A204.1 (cell line): ENCODE measurements around the gene AS3MT.
"Not testable (repeated sequence)": the region's sequence is repeated elsewhere in the genome, so short reads cannot be mapped to it uniquely, and the experiment has no call there.

Source experiments
- FAIRE-seq: peaks from 2 replicates; lab custom pipeline; 2012; peaks lifted over from hg19 to GRCh38; lab: Jason Lieb, UNC

The AS3MT gene

GRCh38 chr10:102869258-102870198, at the start of gene AS3MT:
AS3MT (plus strand) TSS chr10:102869470; CDS start chr10:102869593, 123 bp downstream.
- FAIRE-seq = no peak

- FAIRE-seq = not testable (repeated sequence)
Measured at GRCh38 chr10:102820008-102820407, 49.3 kb upstream of the AS3MT start.

- no peak for FAIRE-seq
Measured at GRCh38 chr10:102822222-102822621, 47.0 kb upstream of the AS3MT start.

- no peak for FAIRE-seq
Measured at GRCh38 chr10:102824664-102825063, 44.6 kb upstream of the AS3MT start.

DNA sequence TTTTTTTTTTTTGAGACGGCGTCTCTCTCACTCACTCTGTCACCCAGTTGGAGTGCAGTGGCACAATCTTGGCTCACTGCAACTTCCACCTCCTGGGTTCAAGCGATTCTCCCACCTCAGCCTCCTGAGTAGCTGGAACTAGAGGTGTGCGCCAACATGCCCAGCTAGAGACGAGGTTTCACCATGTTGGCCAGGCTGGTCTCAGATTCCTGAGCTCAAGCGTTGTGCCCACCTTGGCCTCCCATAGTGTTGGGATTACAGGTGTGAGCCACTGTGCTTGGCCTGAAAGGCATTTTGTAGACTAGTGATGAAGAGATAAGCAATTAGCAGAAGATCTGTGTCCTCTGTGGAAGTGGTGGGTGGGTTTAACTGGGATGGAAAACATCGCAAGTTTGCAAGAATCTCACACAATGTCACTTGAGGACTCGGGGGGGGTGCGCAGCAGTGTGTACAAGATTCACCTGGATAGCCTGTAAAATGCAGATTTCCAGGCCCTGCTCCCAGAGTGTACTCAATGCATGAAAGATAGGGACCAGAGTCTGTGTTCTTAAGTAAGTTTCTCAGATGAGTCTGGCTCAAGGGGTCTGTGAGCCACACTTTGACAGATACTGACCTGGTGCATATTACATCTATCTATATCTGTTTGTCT, 43.0 kb upstream of the AS3MT start:
- no peak for FAIRE-seq

DNA sequence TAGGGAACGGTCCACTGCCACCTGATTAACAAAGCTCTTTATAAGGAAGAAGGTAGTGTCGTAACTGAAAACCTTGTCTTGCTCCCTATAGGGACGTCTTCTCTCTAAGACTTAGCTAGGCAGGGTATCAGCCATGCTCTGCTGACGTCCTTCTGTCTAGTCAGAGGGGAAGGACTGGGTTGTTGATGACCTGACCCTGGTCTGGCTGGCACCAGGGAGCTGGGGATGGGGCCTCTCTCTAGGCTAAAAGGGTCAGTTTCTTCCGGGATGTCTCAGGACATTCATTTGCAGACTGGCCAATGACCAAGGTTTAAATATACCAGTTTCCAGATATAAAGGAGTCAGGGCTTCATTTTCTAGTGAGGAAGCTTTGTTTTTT, 41.7 kb upstream of the AS3MT start:
- no peak for FAIRE-seq

GRCh38 chr10:102831322-102832071, 37.8 kb upstream of the AS3MT start:
- FAIRE-seq = no peak

DNA sequence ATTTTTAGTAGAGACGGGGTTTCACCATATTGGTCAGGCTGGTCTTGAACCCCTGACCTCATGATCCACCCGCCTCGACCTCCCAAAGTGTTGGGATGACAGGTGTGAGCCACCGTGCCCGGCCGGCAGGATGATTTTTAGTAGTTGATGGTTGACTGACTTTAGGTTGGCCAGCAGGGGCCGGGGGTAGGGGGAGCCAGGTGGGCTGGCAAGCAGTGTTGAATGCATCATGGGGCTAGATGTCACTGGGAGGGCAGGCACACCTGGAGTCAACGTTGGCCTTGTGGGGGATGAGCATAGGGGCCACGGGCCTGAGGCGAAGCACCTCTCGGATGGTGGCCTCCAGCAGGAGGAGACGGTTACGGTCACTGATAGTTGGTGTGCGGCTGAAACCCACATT, 37.0 kb upstream of the AS3MT start:
- no peak for FAIRE-seq

- no peak for FAIRE-seq
Measured at GRCh38 chr10:102832987-102833386, 36.3 kb upstream of the AS3MT start.

- FAIRE-seq = no peak
Measured at GRCh38 chr10:102834143-102834542, 35.1 kb upstream of the AS3MT start.

DNA sequence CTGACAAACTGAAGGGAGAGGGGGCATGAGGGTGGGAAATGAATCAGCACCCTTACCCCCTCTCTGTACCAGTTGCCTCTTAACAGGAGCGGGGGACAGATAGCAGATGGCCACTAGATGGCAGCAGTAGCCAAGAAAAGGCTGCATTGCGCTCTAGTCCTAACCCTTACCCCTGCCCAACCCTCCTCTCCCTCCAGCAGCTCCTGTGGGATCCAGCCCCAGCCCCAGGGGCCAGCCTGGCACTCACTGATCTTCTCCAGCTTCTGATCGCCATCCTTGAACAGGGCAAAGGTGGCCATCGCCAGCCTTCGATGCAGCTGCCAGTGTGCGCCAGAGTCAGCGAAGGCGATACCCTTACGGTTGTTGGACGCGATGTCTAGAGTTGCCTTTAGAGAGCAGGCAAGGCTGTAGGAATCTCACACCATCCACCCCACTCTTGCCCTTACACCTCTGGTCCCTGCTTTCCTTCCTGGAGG, 34.2 kb upstream of the AS3MT start:
- no peak for FAIRE-seq

DNA sequence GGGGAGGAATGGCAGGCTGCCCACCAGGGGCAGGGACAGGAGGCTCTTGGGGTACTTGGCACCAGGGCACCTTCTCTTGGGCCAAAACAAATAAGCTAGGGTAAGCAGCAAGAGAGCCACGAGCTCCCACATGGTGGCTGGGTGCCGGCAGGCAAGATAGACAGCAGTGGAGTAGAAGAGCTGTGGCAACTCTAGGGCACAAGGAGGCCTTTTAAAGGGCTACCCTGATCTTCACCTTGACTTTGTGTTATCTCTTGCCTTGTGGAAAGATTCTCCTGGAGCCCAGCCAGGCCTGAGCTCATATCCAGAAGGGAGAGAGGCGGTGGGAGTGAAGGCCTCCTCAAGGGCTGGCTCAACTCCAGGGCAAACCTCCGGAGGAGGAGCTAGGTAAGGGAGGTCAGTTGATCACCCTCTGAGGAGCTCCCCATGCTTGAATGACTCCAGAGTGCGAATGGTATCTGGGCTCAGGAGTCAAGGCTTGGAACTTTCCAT, 32.0 kb upstream of the AS3MT start, which contains the start of gene CYP17A1:
TSS of gene CYP17A1 (minus strand) at position 184 of the 492 bp plus-strand sequence. CDS start at position 132, 52 bp downstream.
- no peak for FAIRE-seq

GRCh38 chr10:102838276-102838927, 30.9 kb upstream of the AS3MT start:
- not testable (repeated sequence) for FAIRE-seq

- no peak for FAIRE-seq
Measured at GRCh38 chr10:102841827-102842345, 27.4 kb upstream of the AS3MT start.

GRCh38 chr10:102843139-102843538, 26.1 kb upstream of the AS3MT start:
- FAIRE-seq = not testable (repeated sequence)

- FAIRE-seq = not testable (repeated sequence)
Measured at GRCh38 chr10:102844190-102844776, 25.0 kb upstream of the AS3MT start.

DNA sequence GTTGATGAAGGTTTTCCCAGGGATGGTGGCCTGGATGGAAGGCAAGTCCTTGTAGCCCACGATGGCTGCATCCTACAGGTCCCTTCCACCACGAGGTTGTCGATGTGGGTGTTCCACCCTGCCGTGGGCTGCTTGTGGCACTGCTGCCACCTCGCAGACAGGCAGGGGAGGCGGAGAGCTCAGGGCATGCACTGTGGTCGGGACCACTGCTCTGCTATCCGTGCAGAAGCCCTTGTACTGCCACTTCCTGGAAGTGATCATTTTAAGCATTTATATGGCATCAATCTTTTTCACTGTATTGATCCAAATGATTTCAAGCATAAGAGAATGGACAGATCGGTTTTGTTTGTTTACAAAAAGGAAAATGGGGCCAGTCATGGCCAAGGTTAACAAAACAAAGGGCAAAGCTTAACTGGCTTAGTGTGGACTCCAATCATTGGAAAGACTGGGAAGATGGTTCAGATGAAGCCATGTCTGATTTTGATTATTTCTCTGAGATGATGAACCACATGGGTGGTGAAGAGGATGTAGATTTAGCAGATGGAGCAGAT, 23.8 kb upstream of the AS3MT start:
- FAIRE-seq = no peak

- no peak for FAIRE-seq
Measured at GRCh38 chr10:102850025-102850518, 19.2 kb upstream of the AS3MT start.

- not testable (repeated sequence) for FAIRE-seq
Measured at GRCh38 chr10:102853237-102853636, 16.0 kb upstream of the AS3MT start.

- FAIRE-seq = not testable (repeated sequence)
Measured at GRCh38 chr10:102855731-102856436, 13.4 kb upstream of the AS3MT start.
